Astrocyte of the cerebellum (primary cell): ENCODE measurements around the gene DPYD.

Experiments
- DNase-seq: peaks from one replicate; pipeline ENCODE4 v3.0.0-alpha.2; 2011; ENCODE audit warnings: low read depth
- H3K4me3 ChIP-seq: 2 replicates; pipeline ENCODE4 v1.5.1; 2011; ENCODE audit warnings: mild to moderate bottlenecking, low read depth, low read length, moderate library complexity
- CTCF ChIP-seq: IDR thresholded peaks from 2 replicates; pipeline ENCODE4 v1.5.1; 2012; ENCODE audit warnings: low read length, low read depth, moderate library complexity, mild to moderate bottlenecking; ENCODE audit errors: missing control alignments
- in situ Hi-C: cut with HindIII; loops from 2 replicates; pipeline ENCODE4 v1.10.0; 2017; ENCODE audit warnings: low sequenced_read_pairs

DPYD gene

GRCh38 chr1:97660431-97661105, 260.3 kb downstream of the DPYD start:
- DNase-seq: no peak
- in situ Hi-C loops: no loop called here
- TF ChIP-seq CTCF: no peak
- no peak overlapping the region for H3K4me3 ChIP-seq

GRCh38 chr1:97654876-97655585, 265.8 kb downstream of the DPYD start:
- peak; percentile 43 for DNase-seq
- TF ChIP-seq CTCF: no peak
- in situ Hi-C loops: no loop called here
- no peak overlapping the region for H3K4me3 ChIP-seq

GRCh38 chr1:97651250-97651649, 269.6 kb downstream of the DPYD start:
- in situ Hi-C loops: no loop called here
- no peak for TF ChIP-seq CTCF
- DNase-seq: no peak
- H3K4me3 ChIP-seq: no peak overlapping the region

- no peak overlapping the region for H3K4me3 ChIP-seq
- in situ Hi-C loops: no loop called here
- TF ChIP-seq CTCF: no peak
- DNase-seq: no peak
These were observed 271.2 kb downstream of the DPYD start for GRCh38 chr1:97649591-97649990.

- TF ChIP-seq CTCF: no peak
- no peak overlapping the region for H3K4me3 ChIP-seq
- DNase-seq: peak; percentile 45
- in situ Hi-C loops: no loop called here
These were observed 273.1 kb downstream of the DPYD start for GRCh38 chr1:97647776-97648175.

GRCh38 chr1:97646071-97646470, 274.8 kb downstream of the DPYD start:
- TF ChIP-seq CTCF: no peak
- no peak overlapping the region for H3K4me3 ChIP-seq
- in situ Hi-C loops: no loop called here
- no peak for DNase-seq
